BLaER1 treated with 17β-estradiol and CSF1 and Interleukin-3, amounts not matched to agents 10 nM and 100 nM (cell line): Measurements from ENCODE around the gene BOD1L1.

Experiments used
- H3K27ac ChIP-seq, 11 experiments: shearing (Covaris generic); formaldehyde crosslinking; 2 replicates each; pipeline ENCODE4 v1.8.1; 2022
- H3K27me3 ChIP-seq, 11 experiments: shearing (Covaris generic); formaldehyde crosslinking; 2 replicates each; pipeline ENCODE4 v1.8.1; 2022
- H3K36me3 ChIP-seq, 11 experiments: shearing (Covaris generic); formaldehyde crosslinking; 2 replicates each; pipeline ENCODE4 v1.8.1; 2022
- H3K4me1 ChIP-seq, 10 experiments: shearing (Covaris generic); formaldehyde crosslinking; 2 replicates each; pipeline ENCODE4 v1.8.1; 2022
- H3K4me2 ChIP-seq, 11 experiments: shearing (Covaris generic); formaldehyde crosslinking; 2 replicates each; pipeline ENCODE4 v1.8.1; 2022
- H3K4me3 ChIP-seq, 10 experiments: shearing (Covaris generic); formaldehyde crosslinking; 2 replicates each; pipeline ENCODE4 v1.8.1; 2022
- H3K9ac ChIP-seq, 11 experiments: shearing (Covaris generic); formaldehyde crosslinking; 2 replicates each; pipeline ENCODE4 v1.8.1; 2022
- H3K9me3 ChIP-seq, 11 experiments: shearing (Covaris generic); formaldehyde crosslinking; replicated peaks in 1 of 11; 2 replicates each; pipeline ENCODE4 v1.8.1; 2022
- H4K20me1 ChIP-seq, 11 experiments: shearing (Covaris generic); formaldehyde crosslinking; 2 replicates each; pipeline ENCODE4 v1.8.1; 2022
- Cebpa-rat ChIP-seq, 11 experiments: shearing (Covaris generic); IDR thresholded peaks; 2 replicates each; pipeline ENCODE4 v1.8.1; 2022

BOD1L1 gene

GRCh38 chr4:13535708-13536361, 91.7 kb downstream of the BOD1L1 start:
- no peak overlapping the region for H3K9ac ChIP-seq
- no peak overlapping the region for H3K27ac ChIP-seq
- peaks cover 0 to 80% (median 51%) of the 10 kb centered on the region in 11 experiments; a peak in 17 of 22 replicates for H4K20me1 ChIP-seq
- no peak overlapping the region for H3K4me2 ChIP-seq
- H3K27me3 ChIP-seq = peaks cover 99 to 100% (median 100%) of the 10 kb centered on the region in 11 experiments
- H3K9me3 ChIP-seq = peaks cover 43 to 73% (median 60%) of the 10 kb centered on the region in 11 experiments
- H3K4me1 ChIP-seq = peaks cover 0 to 5% (median 0%) of the 10 kb centered on the region in 10 experiments; a peak in 2 of 20 replicates
- no peak overlapping the region for H3K4me3 ChIP-seq
- TF ChIP-seq Cebpa-rat (IDR thresholded peaks at IDR 0.05) = no peak
- no peaks in the 10 kb centered on the region for H3K36me3 ChIP-seq

- Histone ChIP-seq H3K36me3 (no peaks in the 10 kb centered on the region), H3K27ac (no peak overlapping the region), H4K20me1 (peaks cover 0 to 80% (median 48%) of the 10 kb centered on the region in 11 experiments; a peak in 17 of 22 replicates), H3K9me3 (peaks cover 43 to 80% (median 61%) of the 10 kb centered on the region in 11 experiments), H3K27me3 (peaks cover 99 to 100% (median 100%) of the 10 kb centered on the region in 11 experiments), H3K4me1 (peaks cover 0 to 5% (median 0%) of the 10 kb centered on the region in 10 experiments; a peak in 2 of 20 replicates), H3K4me3 (no peak overlapping the region; a peak in 1 of 20 replicates), H3K9ac (no peak overlapping the region), H3K4me2 (no peak overlapping the region)
- no peak for TF ChIP-seq Cebpa-rat (IDR thresholded peaks at IDR 0.05)
These were observed 92.4 kb downstream of the BOD1L1 start for GRCh38 chr4:13535118-13535517.

GRCh38 chr4:13534344-13535063, 93.0 kb downstream of the BOD1L1 start:
- Histone ChIP-seq H3K4me3 (no peak overlapping the region; a peak in 1 of 20 replicates), H3K27ac (no peak overlapping the region), H3K4me2 (no peak overlapping the region), H4K20me1 (peaks cover 0 to 74% (median 42%) of the 10 kb centered on the region in 11 experiments; a peak in 17 of 22 replicates), H3K4me1 (peaks cover 0 to 5% (median 0%) of the 10 kb centered on the region in 10 experiments; a peak in 2 of 20 replicates), H3K9ac (no peak overlapping the region), H3K9me3 (peaks cover 41 to 80% (median 57%) of the 10 kb centered on the region in 11 experiments), H3K27me3 (peaks cover 99 to 100% (median 100%) of the 10 kb centered on the region in 11 experiments), H3K36me3 (no peaks in the 10 kb centered on the region)
- no peak for TF ChIP-seq Cebpa-rat (IDR thresholded peaks at IDR 0.05)

- Histone ChIP-seq H3K9me3 (peaks cover 43 to 80% (median 60%) of the 10 kb centered on the region in 11 experiments), H3K4me2 (no peak overlapping the region), H3K27me3 (peaks cover 99 to 100% (median 100%) of the 10 kb centered on the region in 11 experiments), H3K27ac (no peak overlapping the region), H3K4me3 (no peak overlapping the region), H3K9ac (no peak overlapping the region), H4K20me1 (peaks cover 0 to 67% (median 37%) of the 10 kb centered on the region in 11 experiments; a peak in 16 of 22 replicates), H3K36me3 (no peaks in the 10 kb centered on the region), H3K4me1 (peaks cover 0 to 5% (median 4%) of the 10 kb centered on the region in 10 experiments; a peak in 13 of 20 replicates)
- TF ChIP-seq Cebpa-rat (IDR thresholded peaks at IDR 0.05) = no peak
These were observed 93.7 kb downstream of the BOD1L1 start for GRCh38 chr4:13533670-13534343.

- no peak overlapping the region for H3K4me3 ChIP-seq
These were observed 95.9 kb downstream of the BOD1L1 start for GRCh38 chr4:13531625-13531998.

GRCh38 chr4:13530823-13531624, 96.5 kb downstream of the BOD1L1 start:
- H3K4me1 ChIP-seq = peaks cover 16 to 23% (median 18%) of the 10 kb centered on the region in 10 experiments
- H3K27ac ChIP-seq = no peak overlapping the region
- no peak for TF ChIP-seq Cebpa-rat (IDR thresholded peaks at IDR 0.05)
- H3K27me3 ChIP-seq = peaks cover 99 to 100% (median 100%) of the 10 kb centered on the region in 11 experiments
- peaks cover 15 to 66% (median 42%) of the 10 kb centered on the region in 11 experiments for H3K9me3 ChIP-seq
- no peak overlapping the region for H3K9ac ChIP-seq
- peaks cover 0 to 66% (median 26%) of the 10 kb centered on the region in 11 experiments; a peak in 12 of 22 replicates for H4K20me1 ChIP-seq
- H3K4me2 ChIP-seq = no peak overlapping the region
- no peak overlapping the region; a peak in 1 of 20 replicates for H3K4me3 ChIP-seq
- H3K36me3 ChIP-seq = no peaks in the 10 kb centered on the region

More at GRCh38 chr4:13531625-13531998, 95.9 kb downstream of the BOD1L1 start:
- Histone ChIP-seq H3K4me1 (peaks cover 16 to 23% (median 18%) of the 10 kb centered on the region in 10 experiments), H3K27ac (no peak overlapping the region), H3K36me3 (no peaks in the 10 kb centered on the region), H3K4me2 (no peak overlapping the region), H3K27me3 (peaks cover 99 to 100% (median 100%) of the 10 kb centered on the region in 11 experiments), H3K9me3 (peaks cover 21 to 72% (median 48%) of the 10 kb centered on the region in 11 experiments), H4K20me1 (peaks cover 0 to 67% (median 26%) of the 10 kb centered on the region in 11 experiments; a peak in 13 of 22 replicates), H3K9ac (no peak overlapping the region)
- TF ChIP-seq Cebpa-rat (IDR thresholded peaks at IDR 0.05) = no peak

GRCh38 chr4:13529128-13529919, 98.2 kb downstream of the BOD1L1 start:
- TF ChIP-seq Cebpa-rat (IDR thresholded peaks at IDR 0.05) = no peak
- H3K4me3 ChIP-seq = peak overlapping the region in 4 of 10 experiments; percentile 2 to 36 (median 30); a peak in 3 of 20 replicates
- H3K9me3 ChIP-seq = peaks cover 20 to 65% (median 37%) of the 10 kb centered on the region in 11 experiments
- H3K36me3 ChIP-seq = no peaks in the 10 kb centered on the region
- H3K27me3 ChIP-seq = peaks cover 99 to 100% (median 100%) of the 10 kb centered on the region in 11 experiments
- no peak overlapping the region for H3K9ac ChIP-seq
- H3K4me2 ChIP-seq = peak overlapping the region in 7 of 11 experiments; percentile 48 to 78 (median 60); a peak in 14 of 22 replicates
- no peak overlapping the region for H3K27ac ChIP-seq
- peaks cover 0 to 53% (median 15%) of the 10 kb centered on the region in 11 experiments; a peak in 10 of 22 replicates for H4K20me1 ChIP-seq
- H3K4me1 ChIP-seq = peaks cover 16 to 23% (median 18%) of the 10 kb centered on the region in 10 experiments
